SK-N-SH (cell line): ENCODE data around the gene GIN1. TPM values are rescaled to one million over a fixed set of nuclear protein-coding genes. Genes with fewer than 3 reads are reported as not detected.

Experiments
- CTCF ChIA-PET: fragments of 300-600, 350-600 bp; formaldehyde crosslinking; extraction: SDS; loops from one replicate; lab custom pipeline; 2021; lab: Yijun Ruan, JAX
- POLR2A ChIA-PET: fragments of 350-600 bp; sonication (Branson Sonifier 250); formaldehyde crosslinking; extraction: SDS; loops from one replicate; lab custom pipeline; 2020; ENCODE audit warnings: antibody characterized with exemption, inconsistent platforms; lab: Yijun Ruan, JAX
- DNase-seq: peaks from one replicate; pipeline ENCODE4 v3.0.0; 2012
- H2AFZ ChIP-seq: fragments of 200-600 bp; sonication (generic); 2 replicates; pipeline ENCODE4 v1.8.1; 2016; ENCODE audit warnings: antibody characterized with exemption, mild to moderate bottlenecking, low read depth
- H3F3A ChIP-seq: fragments of 200-600 bp; sonication (generic); replicated peaks from 2 replicates; pipeline ENCODE3; 2016; ENCODE audit warnings: antibody characterized with exemption, mild to moderate bottlenecking; ENCODE audit not compliant: insufficient read depth
- H3K27ac ChIP-seq, 2 experiments: fragments of 200-500 bp in 1 of 2; fragments of 200-600 bp in 1 of 2; sonication (Bioruptor generic) in 1 of 2; sonication (generic), shearing (Covaris generic) in 1 of 2; 2 replicates each; pipeline versions ENCODE4 v1.5.1 to v1.6.1; 2014 to 2016; ENCODE audit warnings: low read depth in 2 of 2, inconsistent platforms in 1 of 2, low read length in 1 of 2, mild to moderate bottlenecking in 1 of 2, mixed read lengths in 1 of 2
- H3K27me3 ChIP-seq: fragments of 200-600 bp; sonication (generic), shearing (Covaris generic); 2 replicates; pipeline ENCODE4 v1.6.1; 2016; ENCODE audit warnings: mixed run types; ENCODE audit not compliant: insufficient read depth
- H3K36me3 ChIP-seq, 2 experiments: fragments of 200-500 bp in 1 of 2; fragments of 200-600 bp in 1 of 2; sonication (Bioruptor generic) in 1 of 2; sonication (generic) in 1 of 2; replicated peaks in 1 of 2; 2 replicates each; pipeline versions ENCODE3 to v1.5.1; 2014 to 2016; ENCODE audit warnings: low read length in 1 of 2, mild to moderate bottlenecking in 1 of 2; ENCODE audit not compliant: insufficient read depth in 2 of 2, control insufficient read depth in 1 of 2
- H3K4me1 ChIP-seq, 2 experiments: fragments of 200-500 bp in 1 of 2; fragments of 200-600 bp in 1 of 2; sonication (Bioruptor generic) in 1 of 2; sonication (generic), shearing (Covaris generic) in 1 of 2; 2 replicates each; pipeline versions ENCODE4 v1.5.1 to v1.6.1; 2014 to 2016; ENCODE audit warnings: low read depth in 1 of 2, low read length in 1 of 2, mixed run types in 1 of 2; ENCODE audit not compliant: insufficient read depth in 2 of 2, control insufficient read depth in 1 of 2
- H3K4me2 ChIP-seq: fragments of 200-600 bp; sonication (generic), shearing (Covaris generic); 2 replicates; pipeline ENCODE4 v1.6.1; 2017; ENCODE audit warnings: mixed run types
- H3K4me3 ChIP-seq, 2 experiments: fragments of 200-500 bp in 1 of 2; fragments of 200-600 bp in 1 of 2; sonication (Bioruptor generic) in 1 of 2; sonication (generic), shearing (Covaris generic) in 1 of 2; 2 replicates each; pipeline versions ENCODE4 v1.5.1 to v1.8.1; 2014 to 2016; ENCODE audit warnings: low read depth in 2 of 2, inconsistent platforms in 1 of 2, low read length in 1 of 2, mild to moderate bottlenecking in 1 of 2, mixed read lengths in 1 of 2, moderate library complexity in 1 of 2
- H3K79me2 ChIP-seq: fragments of 200-600 bp; sonication (generic); 2 replicates; pipeline ENCODE4 v1.8.1; 2017; ENCODE audit warnings: mild to moderate bottlenecking; ENCODE audit not compliant: insufficient read depth
- H3K9ac ChIP-seq: fragments of 200-600 bp; sonication (generic); 2 replicates; pipeline ENCODE4 v1.6.1; 2017; ENCODE audit warnings: mixed run types
- H3K9me2 ChIP-seq: fragments of 200-600 bp; sonication (generic); 2 replicates; pipeline ENCODE4 v1.6.1; 2017; ENCODE audit warnings: mixed run types
- H3K9me3 ChIP-seq: fragments of 200-600 bp; sonication (generic); 2 replicates; pipeline ENCODE4 v1.6.1; 2017; ENCODE audit warnings: mixed run types, mild to moderate bottlenecking, moderate library complexity
- H4K20me1 ChIP-seq: fragments of 200-600 bp; sonication (generic); 2 replicates; pipeline ENCODE4 v1.6.1; 2017; ENCODE audit warnings: mild to moderate bottlenecking, mixed run types; ENCODE audit not compliant: insufficient read depth
- ELF1 ChIP-seq: IDR thresholded peaks from 2 replicates; pipeline ENCODE4 v1.4.0; 2012
- EP300 ChIP-seq, 2 experiments: IDR thresholded peaks; 2 replicates each; pipeline versions ENCODE4 v1.4.0 to v1.6.1; 2012; ENCODE audit warnings: borderline replicate concordance in 1 of 2, low read depth in 1 of 2, low read length in 1 of 2
- EZH2phosphoT487 ChIP-seq: fragments of 200-600 bp; sonication (generic); IDR thresholded peaks from 2 replicates; pipeline ENCODE4 v1.6.1; 2017; ENCODE audit warnings: low read depth, mixed run types, mild to moderate bottlenecking, antibody characterized with exemption, moderate library complexity, borderline replicate concordance
- FOSL2 ChIP-seq: IDR thresholded peaks from 2 replicates; pipeline ENCODE4 v1.4.0; 2012; ENCODE audit warnings: low read depth, mild to moderate bottlenecking, moderate library complexity, borderline replicate concordance
- GATA2 ChIP-seq: sonication (generic); formaldehyde crosslinking; IDR thresholded peaks from 2 replicates; pipeline ENCODE4 v1.5.0; 2020; ENCODE audit warnings: mild to moderate bottlenecking, missing genetic modification reagents
- IRF3 ChIP-seq: fragments of 150-350 bp; IDR thresholded peaks from 2 replicates; pipeline ENCODE4 v1.6.1; 2016; ENCODE audit warnings: mild to moderate bottlenecking, low read depth, low read length
- MEF2A ChIP-seq: IDR thresholded peaks from 2 replicates; pipeline ENCODE4 v1.4.0; 2012; ENCODE audit warnings: low read depth, borderline replicate concordance
- NFIC ChIP-seq: IDR thresholded peaks from 2 replicates; pipeline ENCODE4 v1.4.0; 2012; ENCODE audit warnings: borderline replicate concordance
- NRF1 ChIP-seq: IDR thresholded peaks from 2 replicates; pipeline ENCODE4 v1.6.1; 2012; ENCODE audit warnings: low read depth, mild to moderate bottlenecking, low read length
- RAD21 ChIP-seq: IDR thresholded peaks from 2 replicates; pipeline ENCODE4 v1.6.1; 2012; ENCODE audit warnings: mild to moderate bottlenecking, low read length
- RCOR1 ChIP-seq: fragments of 150-350 bp; IDR thresholded peaks from 2 replicates; pipeline ENCODE4 v1.6.1; 2017; ENCODE audit warnings: antibody characterized with exemption, low read length
- RXRA ChIP-seq: IDR thresholded peaks from 2 replicates; pipeline ENCODE4 v1.4.0; 2012; ENCODE audit warnings: low read depth, mild to moderate bottlenecking, borderline replicate concordance
- SIN3A ChIP-seq: IDR thresholded peaks from 2 replicates; pipeline ENCODE4 v1.6.1; 2012; ENCODE audit warnings: low read depth, mild to moderate bottlenecking, low read length, moderate library complexity, borderline replicate concordance
- TCF12 ChIP-seq: IDR thresholded peaks from 2 replicates; pipeline ENCODE4 v1.4.0; 2012
- TEAD4 ChIP-seq: IDR thresholded peaks from 2 replicates; pipeline ENCODE4 v1.4.0; 2012; ENCODE audit warnings: mild to moderate bottlenecking, borderline replicate concordance; ENCODE audit not compliant: insufficient read depth
- USF2 ChIP-seq: fragments of 150-350 bp; IDR thresholded peaks from 2 replicates; pipeline ENCODE4 v1.6.1; 2017; ENCODE audit warnings: antibody characterized with exemption, low read length, low read depth, borderline replicate concordance
- WGBS: methylation state at CpG from one replicate; pipeline ENCODE4 v1.1.6; 2017; ENCODE audit warnings: low lambda C conversion rate; 5-methylcytosine and 5-hydroxymethylcytosine counted together
- polyA plus RNA-seq, 3 experiments: library from polyadenylated mRNA; depleted of rRNA; stranded (reverse); fragments of >200 nt; gene quantifications; 2 replicates each; pipeline ENCODE4 v1.2.3, GENCODE V29; 2012
- TF ChIP-seq, protein P1 (sequence below): IDR thresholded peaks from 2 replicates; pipeline ENCODE4 v1.4.0; 2012; ENCODE audit warnings: low read depth, borderline replicate concordance
- TF ChIP-seq, protein P2 (sequence below): IDR thresholded peaks from 2 replicates; pipeline ENCODE4; 2012

Gene GIN1
- polyA plus RNA-seq, 1 of the 3 experiments (the other 2 are of a cell fraction), result 1.3 TPM

DNA sequence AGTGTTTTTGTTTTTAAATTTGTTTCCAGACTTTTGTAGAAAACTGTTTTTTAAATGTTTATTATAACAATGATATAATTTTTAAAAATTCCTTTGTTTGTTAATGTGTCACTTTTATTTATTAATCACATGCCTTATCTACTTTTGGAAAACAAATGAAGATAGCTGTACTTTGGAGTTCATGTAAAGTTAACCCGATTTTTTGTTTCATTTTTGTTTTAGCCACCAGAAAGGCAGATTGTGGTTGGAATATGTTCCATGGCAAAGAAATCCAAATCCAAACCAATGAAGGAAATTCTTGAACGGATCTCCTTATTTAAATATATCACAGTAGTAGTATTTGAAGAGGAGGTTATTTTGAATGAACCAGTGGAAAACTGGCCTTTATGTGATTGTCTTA is 13.3 kb upstream of the GIN1 start (continued):
- TF ChIP-seq, protein P1, sequence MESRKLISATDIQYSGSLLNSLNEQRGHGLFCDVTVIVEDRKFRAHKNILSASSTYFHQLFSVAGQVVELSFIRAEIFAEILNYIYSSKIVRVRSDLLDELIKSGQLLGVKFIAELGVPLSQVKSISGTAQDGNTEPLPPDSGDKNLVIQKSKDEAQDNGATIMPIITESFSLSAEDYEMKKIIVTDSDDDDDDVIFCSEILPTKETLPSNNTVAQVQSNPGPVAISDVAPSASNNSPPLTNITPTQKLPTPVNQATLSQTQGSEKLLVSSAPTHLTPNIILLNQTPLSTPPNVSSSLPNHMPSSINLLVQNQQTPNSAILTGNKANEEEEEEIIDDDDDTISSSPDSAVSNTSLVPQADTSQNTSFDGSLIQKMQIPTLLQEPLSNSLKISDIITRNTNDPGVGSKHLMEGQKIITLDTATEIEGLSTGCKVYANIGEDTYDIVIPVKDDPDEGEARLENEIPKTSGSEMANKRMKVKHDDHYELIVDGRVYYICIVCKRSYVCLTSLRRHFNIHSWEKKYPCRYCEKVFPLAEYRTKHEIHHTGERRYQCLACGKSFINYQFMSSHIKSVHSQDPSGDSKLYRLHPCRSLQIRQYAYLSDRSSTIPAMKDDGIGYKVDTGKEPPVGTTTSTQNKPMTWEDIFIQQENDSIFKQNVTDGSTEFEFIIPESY, result no peak
- TF ChIP-seq NFIC, result no peak
- TF ChIP-seq SIN3A, result no peak
- no peak for TF ChIP-seq NRF1
- TF ChIP-seq EZH2phosphoT487, result no peak

DNA sequence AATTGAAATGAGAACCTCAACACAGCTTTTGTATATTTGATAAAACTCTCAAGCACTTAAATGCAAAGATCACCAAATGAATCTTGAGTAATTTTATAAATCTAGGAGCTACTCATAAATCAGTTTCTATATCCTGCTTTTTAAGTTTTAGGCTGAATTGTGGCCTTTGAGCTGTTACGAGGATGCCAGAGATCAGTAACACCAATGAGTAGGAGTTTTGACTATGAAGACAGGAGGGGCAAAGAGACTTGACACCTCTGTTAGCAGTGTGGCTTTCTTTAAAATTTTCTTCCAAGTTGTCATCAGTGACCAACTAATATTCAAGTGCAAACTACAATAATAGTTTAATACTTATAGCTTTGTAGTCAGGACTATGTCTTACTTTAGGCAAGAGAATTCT is 12.7 kb upstream of the GIN1 start:
- Histone ChIP-seq H2AFZ (no peak overlapping the region), H3K9me2 (peaks cover 7% of the 10 kb centered on the region; the same call in 1 of the 2 replicates), H3K27ac (no peak overlapping the region), H3K4me3 (no peak overlapping the region), H3K79me2 (peaks cover 29% of the 10 kb centered on the region; the same call in 1 of the 2 replicates), H3K4me1 (no peaks in the 10 kb centered on the region), H3K4me2 (no peak overlapping the region), H3K36me3 (peaks cover 33 to 43% of the 10 kb centered on the region in 2 experiments), H4K20me1 (no peaks in the 10 kb centered on the region), H3K27me3 (no peaks in the 10 kb centered on the region), H3K9ac (no peak overlapping the region), H3F3A (peaks cover 9% of the 10 kb centered on the region), H3K9me3 (no peaks in the 10 kb centered on the region)
- DNase-seq, result no peak
- 95% methylated on average over 1 of the region's 1 CpG for WGBS
- ChIA-PET CTCF (interaction anchor here (0.6 to 1.2 kb wide), 3 partner anchors 100 to 1026 kb away, joined by 3 read pairs; no protein-coding TSS in a partner anchor), POLR2A (no interaction called here)
- TF ChIP-seq MEF2A (no peak), FOSL2 (no peak), IRF3 (no peak), RXRA (no peak), GATA2 (CRISPR knock-in tag) (no peak), TEAD4 (no peak), TCF12 (no peak), RCOR1 (no peak), USF2 (no peak), ELF1 (no peak), EZH2phosphoT487 (no peak), EP300 (IDR thresholded peaks at IDR 0.05; ENCODE audit: borderline replicate concordance in 1 of 2, low read depth in 1 of 2, low read length in 1 of 2) (no peak), RAD21 (no peak)
- TF ChIP-seq, protein P2, sequence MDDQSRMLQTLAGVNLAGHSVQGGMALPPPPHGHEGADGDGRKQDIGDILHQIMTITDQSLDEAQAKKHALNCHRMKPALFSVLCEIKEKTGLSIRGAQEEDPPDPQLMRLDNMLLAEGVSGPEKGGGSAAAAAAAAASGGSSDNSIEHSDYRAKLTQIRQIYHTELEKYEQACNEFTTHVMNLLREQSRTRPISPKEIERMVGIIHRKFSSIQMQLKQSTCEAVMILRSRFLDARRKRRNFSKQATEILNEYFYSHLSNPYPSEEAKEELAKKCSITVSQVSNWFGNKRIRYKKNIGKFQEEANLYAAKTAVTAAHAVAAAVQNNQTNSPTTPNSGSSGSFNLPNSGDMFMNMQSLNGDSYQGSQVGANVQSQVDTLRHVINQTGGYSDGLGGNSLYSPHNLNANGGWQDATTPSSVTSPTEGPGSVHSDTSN, result no peak
- TF ChIP-seq, protein P1, result no peak
